ENCODE data around the gene SND1.

The SND1 gene

DNA sequence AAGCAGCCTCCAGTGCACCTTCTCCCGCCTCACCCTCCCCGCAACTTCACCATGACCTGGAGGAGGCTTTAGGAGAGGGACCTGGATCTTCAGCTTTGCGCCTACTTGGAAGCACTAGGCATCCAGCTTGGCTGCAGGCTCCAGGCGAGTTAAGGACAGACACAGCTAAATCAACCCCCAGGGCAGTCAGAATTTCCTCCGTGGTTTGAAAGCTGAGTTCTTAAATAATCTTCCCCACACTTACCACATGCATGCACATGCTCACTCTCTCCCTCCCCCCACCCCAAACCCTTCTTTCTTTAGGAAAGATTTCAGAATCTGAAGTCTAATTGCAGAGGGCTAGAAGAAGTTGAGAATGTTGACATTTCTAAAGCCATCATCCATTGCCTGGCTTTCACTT is 416.0 kb downstream of the SND1 start:
- no peak for DNase-seq (ENCODE audit: low spot score)

DNA sequence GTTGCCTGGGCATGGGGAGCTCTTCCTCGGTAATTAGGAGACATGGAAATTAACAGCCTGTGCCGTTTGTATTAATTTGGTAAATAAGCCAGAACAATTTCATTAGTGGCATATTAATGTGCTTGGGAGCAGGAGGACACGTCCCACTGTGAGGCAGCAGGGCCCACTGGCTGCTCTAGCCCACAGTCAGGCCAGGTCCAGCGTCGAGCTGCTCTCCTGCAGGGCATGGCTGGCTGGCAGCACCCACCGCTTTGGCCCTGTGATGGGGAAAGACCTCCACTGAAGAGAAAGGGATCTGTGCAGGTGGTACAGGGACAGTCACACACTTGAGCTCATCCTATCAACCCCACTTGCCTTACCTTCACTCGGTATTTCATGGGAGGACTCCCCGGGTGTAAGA is 416.8 kb downstream of the SND1 start:
- no peak for DNase-seq (ENCODE audit: low spot score)
- TF ChIP-seq, protein P1, sequence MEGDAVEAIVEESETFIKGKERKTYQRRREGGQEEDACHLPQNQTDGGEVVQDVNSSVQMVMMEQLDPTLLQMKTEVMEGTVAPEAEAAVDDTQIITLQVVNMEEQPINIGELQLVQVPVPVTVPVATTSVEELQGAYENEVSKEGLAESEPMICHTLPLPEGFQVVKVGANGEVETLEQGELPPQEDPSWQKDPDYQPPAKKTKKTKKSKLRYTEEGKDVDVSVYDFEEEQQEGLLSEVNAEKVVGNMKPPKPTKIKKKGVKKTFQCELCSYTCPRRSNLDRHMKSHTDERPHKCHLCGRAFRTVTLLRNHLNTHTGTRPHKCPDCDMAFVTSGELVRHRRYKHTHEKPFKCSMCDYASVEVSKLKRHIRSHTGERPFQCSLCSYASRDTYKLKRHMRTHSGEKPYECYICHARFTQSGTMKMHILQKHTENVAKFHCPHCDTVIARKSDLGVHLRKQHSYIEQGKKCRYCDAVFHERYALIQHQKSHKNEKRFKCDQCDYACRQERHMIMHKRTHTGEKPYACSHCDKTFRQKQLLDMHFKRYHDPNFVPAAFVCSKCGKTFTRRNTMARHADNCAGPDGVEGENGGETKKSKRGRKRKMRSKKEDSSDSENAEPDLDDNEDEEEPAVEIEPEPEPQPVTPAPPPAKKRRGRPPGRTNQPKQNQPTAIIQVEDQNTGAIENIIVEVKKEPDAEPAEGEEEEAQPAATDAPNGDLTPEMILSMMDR (IDR thresholded peaks at IDR 0.05; ENCODE audit: extremely low read depth, missing control alignments): no peak

More for the DNA sequence above, 416.0 kb downstream of the SND1 start:
- TF ChIP-seq, protein P1 (IDR thresholded peaks at IDR 0.05; ENCODE audit: extremely low read depth, missing control alignments): no peak

DNA sequence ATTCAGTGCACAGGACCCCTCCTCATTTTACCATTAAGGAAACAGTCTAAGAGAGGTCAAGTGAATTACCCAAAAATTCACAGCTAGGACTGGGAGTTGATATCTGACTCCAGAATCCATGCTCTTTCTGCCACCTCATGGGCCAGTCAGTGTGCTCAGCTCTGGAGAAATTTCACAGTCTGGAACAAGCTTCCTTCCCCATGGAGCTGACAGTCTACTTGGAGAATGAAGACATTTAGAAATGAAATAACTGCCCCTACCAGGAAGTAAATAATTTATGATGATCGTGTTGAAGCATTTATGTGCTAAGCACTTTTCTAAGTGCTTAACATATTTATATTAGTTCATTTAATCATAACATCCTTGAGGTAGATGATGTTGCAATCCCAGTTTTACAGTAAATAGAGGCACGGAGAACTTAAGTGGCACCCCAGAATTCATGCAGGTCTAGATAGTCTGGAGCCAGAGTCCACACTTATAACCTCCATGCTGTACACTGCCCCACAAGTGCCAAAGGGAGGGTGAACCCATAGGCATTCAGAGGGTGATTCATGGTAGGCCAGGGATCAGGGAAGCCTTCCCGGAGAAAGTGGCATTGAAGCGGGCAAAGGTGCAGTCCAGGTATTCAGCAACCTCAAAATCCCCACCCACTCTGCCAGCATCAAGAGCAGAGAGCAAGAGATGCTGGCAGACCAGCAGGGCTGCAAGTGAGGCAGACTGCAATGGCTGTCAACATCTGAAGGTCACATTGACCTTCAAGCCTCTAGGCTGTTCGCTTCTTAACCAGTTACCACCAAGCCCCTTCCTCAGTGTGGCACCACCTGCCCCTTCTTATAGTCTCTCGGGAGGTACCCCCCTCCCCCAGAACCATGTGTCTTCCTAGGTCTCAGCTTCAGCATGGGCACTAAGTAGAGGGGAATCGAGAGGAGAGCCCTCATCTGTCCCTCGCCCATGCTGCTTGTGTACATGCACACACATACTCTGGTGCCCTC is 417.7 kb downstream of the SND1 start:
- DNase-seq (ENCODE audit: low spot score): no peak
- TF ChIP-seq, protein P1 (IDR thresholded peaks at IDR 0.05; ENCODE audit: extremely low read depth, missing control alignments): no peak

DNA sequence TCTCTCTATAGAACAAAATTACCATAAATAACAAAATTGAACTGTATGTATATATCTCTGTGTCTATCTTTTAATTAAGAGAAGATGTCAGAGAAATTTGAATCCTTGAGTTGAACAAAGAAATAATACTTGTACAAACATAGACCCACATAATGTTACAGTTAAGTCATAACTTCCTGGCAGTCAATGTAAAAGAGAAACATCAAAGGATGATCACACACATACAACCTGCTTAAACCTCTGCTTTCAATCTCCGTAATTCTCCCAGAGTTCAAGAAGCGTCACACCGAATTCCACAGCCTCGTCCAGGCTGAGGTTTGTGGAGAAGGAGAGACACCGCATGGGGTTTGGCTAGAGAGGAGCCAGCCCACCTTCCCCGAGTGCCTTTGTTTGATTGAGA is 419.4 kb downstream of the SND1 start:
- DNase-seq (ENCODE audit: low spot score): no peak
- TF ChIP-seq, protein P1 (IDR thresholded peaks at IDR 0.05; ENCODE audit: extremely low read depth, missing control alignments): no peak

DNA sequence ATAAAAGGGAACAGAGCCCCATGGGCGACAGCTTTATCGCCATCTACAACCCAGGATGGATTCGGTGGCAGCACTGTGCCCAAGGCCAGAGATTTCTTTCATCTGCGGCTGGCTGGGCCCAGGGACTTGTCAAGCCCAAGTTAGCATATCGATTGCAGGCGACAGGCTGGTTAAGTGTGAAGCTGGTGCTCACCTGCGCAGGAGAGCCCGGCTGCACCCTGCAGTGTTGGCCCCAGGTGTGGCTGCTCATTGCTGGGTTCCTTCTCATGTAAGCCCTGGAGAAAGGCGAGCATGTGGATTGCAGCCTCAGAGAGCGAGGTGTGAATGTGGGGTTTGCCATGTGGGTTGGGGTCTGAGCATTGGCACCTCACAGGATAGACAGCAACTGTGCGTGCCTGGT is 419.8 kb downstream of the SND1 start:
- no peak for DNase-seq (ENCODE audit: low spot score)
- TF ChIP-seq, protein P1 (IDR thresholded peaks at IDR 0.05; ENCODE audit: extremely low read depth, missing control alignments): no peak

DNA sequence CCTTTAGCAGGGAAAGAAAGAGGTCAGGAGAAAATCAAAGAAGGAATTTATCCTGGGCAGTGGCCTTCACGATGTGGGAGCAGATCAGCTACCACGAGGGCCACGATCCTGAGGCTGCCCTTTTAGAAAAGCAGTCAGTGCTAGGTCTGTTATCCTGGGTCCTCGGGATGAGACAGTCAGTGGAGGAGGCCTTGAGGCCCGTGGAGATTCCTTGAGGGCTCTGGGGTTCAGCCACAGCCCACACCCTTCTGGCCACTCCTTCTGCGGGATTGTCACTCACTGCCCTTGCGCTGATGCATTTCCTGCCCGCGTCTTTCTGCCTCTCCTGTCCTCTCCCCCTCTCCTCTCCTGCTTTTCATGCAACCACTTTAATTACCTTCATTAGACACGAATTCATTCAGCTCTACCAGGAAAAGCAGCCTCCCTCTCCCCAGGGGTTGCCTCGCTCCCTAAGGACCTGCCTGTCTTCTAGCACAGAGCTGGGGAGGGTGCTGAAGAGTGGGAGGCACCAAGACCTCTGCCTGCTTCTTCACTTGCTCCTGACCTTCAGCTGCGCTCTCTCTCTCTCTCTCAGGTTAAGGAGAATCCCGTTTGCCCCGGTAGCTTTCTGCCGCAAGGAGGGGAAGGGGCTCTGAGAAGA is 421.8 kb downstream of the SND1 start:
- TF ChIP-seq, protein P1 (IDR thresholded peaks at IDR 0.05; ENCODE audit: extremely low read depth, missing control alignments): no peak
- DNase-seq (ENCODE audit: low spot score): no peak

DNA sequence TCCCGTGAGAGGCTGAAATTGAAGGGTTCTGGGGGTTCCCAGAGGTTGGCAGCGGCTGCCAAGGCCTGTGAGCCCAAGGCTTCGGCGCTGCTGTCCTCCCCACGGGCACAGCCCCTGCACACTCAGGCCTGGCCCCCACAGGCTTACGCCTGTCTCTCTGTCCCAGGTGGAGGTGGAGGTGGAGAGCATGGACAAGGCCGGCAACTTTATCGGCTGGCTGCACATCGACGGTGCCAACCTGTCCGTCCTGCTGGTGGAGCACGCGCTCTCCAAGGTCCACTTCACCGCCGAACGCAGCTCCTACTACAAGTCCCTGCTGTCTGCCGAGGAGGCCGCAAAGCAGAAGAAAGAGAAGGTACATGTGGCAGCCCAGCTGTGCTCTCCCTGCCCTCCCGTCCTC is 422.3 kb downstream of the SND1 start:
- DNase-seq (ENCODE audit: low spot score): no peak
- TF ChIP-seq, protein P1 (IDR thresholded peaks at IDR 0.05; ENCODE audit: extremely low read depth, missing control alignments): no peak

Data from GM20000 (cell line).